ENCODE results near the gene UCN3.
"Not testable (repeated sequence)": the region's sequence is repeated elsewhere in the genome, so short reads cannot be mapped to it uniquely, and the experiment has no call there.

UCN3 gene

DNA sequence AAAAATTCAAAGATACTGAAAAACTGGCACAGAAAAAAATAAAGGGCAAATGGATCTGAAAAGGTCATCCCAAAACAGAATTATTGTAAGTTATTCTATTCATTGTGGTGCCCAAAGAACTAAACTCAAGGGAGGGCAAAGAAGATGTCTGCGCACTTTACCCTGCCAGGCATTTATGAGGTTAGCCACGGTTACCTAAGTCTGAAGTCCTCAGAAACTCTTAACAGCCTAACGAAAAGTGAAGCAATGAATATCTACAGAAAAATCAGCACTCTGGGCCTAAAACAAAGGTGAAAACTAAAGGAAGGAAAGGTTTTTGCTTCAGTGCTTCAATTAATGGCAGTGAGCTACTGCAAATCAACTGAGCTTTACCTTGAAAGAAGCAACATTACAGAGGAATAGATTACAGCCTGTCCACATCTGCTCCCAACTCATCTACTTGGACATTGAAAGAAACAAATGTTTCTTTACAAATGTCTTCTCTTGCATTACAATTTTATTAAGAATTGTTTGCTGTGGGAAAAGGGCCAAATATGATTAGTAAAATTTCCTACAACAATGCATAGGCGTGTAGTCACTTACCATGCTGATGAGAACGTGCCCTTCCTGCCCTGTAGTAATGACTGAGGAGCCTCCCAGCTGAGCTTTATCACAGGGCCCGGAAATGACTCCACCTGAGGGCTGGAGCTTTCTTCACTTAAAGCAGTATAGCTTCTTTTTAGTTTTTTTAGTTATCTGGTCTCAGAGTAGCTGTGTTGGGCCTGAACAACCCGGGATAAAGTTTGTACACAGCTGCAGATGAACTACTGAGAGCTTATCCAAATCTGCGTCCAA lies 39.7 kb downstream of the UCN3 start, which contains the start of gene TUBAL3:
Gene TUBAL3 (minus strand): TSS at position 621 of the 834 bp plus-strand sequence. CDS start 36 bp downstream, at position 585.
- Mint-ChIP-seq H3K4me3 (no peak within 1 kb of the TSS), H3K36me3 (ENCODE audit: low read depth) (no peaks in the 10 kb centered on the region), H3K4me1 (ENCODE audit: low read depth) (no peaks in the 10 kb centered on the region), H3K9me3 (peaks cover 2% of the 10 kb centered on the region), H3K27me3 (ENCODE audit: low read depth) (peaks cover 34% of the 10 kb centered on the region), H3K27ac (no peak within 1 kb of the TSS)
- DNase-seq (ENCODE audit: low spot score): no peak

DNA sequence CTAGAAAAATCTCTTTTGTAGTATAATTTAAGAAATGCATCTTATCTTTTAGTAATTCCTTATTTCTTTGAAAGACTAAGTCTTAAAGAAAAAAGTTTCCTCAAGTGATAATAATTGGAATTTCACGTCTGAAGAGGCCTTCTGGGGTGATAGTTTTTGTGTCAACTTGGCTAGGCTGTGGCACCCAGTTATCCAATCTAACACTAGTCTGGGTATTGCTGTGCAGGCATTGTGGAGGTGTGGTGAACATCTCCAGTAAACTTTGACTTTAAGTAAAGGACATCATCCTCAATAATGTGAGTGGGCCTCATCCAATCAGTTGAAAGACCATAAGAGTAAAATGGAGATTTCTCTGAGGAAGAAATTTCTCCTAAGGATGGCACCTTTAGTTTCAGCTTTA lies 42.2 kb downstream of the UCN3 start:
- no peak overlapping the region for H3K27ac Mint-ChIP-seq
- no peak for DNase-seq (ENCODE audit: low spot score)
- H3K36me3 Mint-ChIP-seq (ENCODE audit: low read depth): no peaks in the 10 kb centered on the region
- no peaks in the 10 kb centered on the region for H3K4me1 Mint-ChIP-seq (ENCODE audit: low read depth)
- H3K9me3 Mint-ChIP-seq: peaks cover 9% of the 10 kb centered on the region
- peaks cover 36% of the 10 kb centered on the region for H3K27me3 Mint-ChIP-seq (ENCODE audit: low read depth)
- no peak overlapping the region for H3K4me3 Mint-ChIP-seq

DNA sequence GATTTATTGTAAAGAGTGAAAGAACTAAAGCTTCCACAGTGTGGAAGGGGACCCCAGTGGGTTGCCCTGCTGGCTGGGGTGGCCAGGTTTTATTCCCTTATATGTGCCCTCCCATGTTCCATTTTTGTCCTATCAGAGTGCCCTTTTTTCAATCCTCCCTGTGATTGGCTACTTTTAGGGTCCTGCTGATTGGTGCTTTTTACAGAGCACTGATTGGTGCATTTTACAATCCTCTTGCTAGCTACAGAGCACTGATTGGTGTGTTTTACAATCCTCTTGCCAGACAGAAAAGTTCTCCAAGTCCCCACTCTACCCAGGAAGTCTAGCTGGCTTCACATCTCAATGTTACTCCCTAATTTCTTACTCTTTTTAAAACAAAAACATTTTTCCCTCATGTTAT lies 46.0 kb downstream of the UCN3 start:
- H3K36me3 Mint-ChIP-seq (ENCODE audit: low read depth); H3K27ac Mint-ChIP-seq; H3K9me3 Mint-ChIP-seq; DNase-seq (ENCODE audit: low spot score); H3K4me3 Mint-ChIP-seq; H3K4me1 Mint-ChIP-seq (ENCODE audit: low read depth): not testable (repeated sequence)
- peaks cover 24% of the 10 kb centered on the region for H3K27me3 Mint-ChIP-seq (ENCODE audit: low read depth)

DNA sequence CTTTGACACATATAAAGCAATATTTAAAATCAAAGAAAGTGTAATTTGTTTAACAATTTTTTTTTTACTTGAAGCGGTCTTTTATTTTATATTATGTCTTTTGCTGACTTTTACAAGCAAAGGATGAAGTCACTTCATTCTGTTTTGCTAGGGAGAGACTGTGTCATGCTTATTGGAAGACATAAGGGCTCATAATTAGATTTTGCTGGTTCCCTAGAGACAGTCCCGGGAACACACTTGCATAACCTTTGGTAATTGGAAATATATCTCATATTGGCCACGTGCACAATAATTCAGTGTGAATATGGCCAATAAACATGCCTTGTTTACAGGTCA lies 47.1 kb downstream of the UCN3 start:
- peaks cover 4% of the 10 kb centered on the region for H3K36me3 Mint-ChIP-seq (ENCODE audit: low read depth)
- H3K27ac Mint-ChIP-seq: no peak overlapping the region
- no peak for DNase-seq (ENCODE audit: low spot score)
- peak overlapping the region; percentile 84 for H3K4me3 Mint-ChIP-seq
- H3K27me3 Mint-ChIP-seq (ENCODE audit: low read depth): peaks cover 22% of the 10 kb centered on the region
- H3K4me1 Mint-ChIP-seq (ENCODE audit: low read depth): no peaks in the 10 kb centered on the region
- peaks cover 10% of the 10 kb centered on the region for H3K9me3 Mint-ChIP-seq

DNA sequence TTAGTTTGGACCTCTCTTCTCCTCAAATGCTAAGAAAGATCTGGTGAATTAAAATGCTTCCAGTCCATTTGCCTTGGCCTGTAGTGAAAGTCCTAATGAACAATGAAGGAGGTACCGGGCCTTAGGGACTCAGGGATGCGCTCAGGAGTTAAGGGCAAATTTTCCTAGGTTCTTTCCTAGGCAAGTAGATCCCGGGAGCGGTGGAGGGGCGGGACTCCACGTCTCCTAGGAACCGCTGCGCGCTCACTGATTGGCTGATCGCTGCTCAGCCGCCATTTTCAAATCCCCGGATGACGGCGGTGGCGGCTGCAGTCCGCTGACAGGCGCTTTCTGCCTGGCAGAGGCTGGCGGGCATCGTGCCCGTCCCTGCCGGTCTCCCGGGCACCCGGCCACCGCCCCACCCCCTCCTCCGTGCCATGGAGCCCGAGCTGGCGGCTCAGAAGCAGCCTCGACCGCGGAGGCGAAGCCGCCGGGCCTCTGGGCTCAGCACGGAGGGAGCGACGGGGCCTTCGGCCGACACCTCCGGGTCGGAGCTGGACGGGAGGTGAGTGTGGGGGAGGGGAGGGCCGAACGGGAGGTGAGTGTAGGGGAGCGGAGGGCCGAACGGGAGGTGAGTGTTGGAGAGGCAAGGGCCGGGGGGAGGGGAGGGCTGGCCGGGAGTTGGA lies 47.6 kb downstream of the UCN3 start, which contains the start of gene NET1:
Gene NET1 (plus strand): TSS at position 281 of the 665 bp plus-strand sequence. CDS start 136 bp downstream, at position 417.
- peak; percentile 78 for DNase-seq (ENCODE audit: low spot score)
- Mint-ChIP-seq H3K4me1 (ENCODE audit: low read depth) (no peaks in the 10 kb centered on the region), H3K27me3 (ENCODE audit: low read depth) (peaks cover 22% of the 10 kb centered on the region), H3K36me3 (ENCODE audit: low read depth) (peaks cover 9% of the 10 kb centered on the region), H3K9me3 (peaks cover 15% of the 10 kb centered on the region), H3K27ac (peak within 1 kb of the TSS; percentile 27), H3K4me3 (peak within 1 kb of the TSS; percentile 84)

DNA sequence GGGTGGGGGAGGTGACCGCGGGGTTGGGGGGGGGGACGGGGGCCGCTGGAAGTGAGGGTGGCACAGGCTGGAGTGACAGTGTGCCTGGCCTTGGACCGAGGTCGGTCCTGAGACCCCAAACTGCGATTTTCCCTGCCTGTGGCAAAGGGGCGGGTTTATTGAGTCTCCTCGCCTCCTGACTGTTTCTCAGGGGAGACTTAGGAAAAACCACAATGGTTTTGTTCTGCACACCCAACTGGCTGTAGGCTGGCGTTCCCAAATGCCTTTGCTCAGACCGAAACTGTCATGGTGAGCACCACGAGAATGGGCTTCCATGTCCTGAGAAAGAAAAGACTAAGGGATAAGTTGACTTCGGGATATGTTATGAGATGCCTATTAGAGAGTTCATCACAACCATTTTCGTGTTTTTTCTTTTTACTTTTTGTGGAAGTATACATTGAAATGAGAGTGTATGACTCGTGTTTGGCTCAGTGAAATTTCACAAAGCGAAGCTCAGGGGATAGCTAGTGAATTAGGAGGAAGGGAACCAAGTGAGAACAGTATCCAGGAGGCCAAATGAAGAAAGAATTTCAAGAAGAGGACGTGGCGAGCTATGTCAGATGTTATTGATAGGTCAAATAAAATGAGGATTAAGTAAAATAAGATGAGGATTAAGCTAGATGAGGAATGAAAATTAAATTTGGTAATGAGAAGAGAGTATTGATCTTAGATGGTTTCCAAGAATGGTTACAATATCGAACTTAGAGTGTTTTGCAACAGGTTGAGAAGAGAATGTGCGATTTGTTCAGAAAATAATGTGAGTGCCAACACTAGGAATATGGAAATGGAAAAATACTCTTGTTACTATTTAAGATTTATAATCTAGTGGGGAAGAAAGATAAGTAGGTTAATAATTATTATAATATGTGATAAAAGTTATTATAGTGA lies 48.5 kb downstream of the UCN3 start:
- no peak for DNase-seq (ENCODE audit: low spot score)
- peaks cover 18% of the 10 kb centered on the region for H3K36me3 Mint-ChIP-seq (ENCODE audit: low read depth)
- peaks cover 17% of the 10 kb centered on the region for H3K27me3 Mint-ChIP-seq (ENCODE audit: low read depth)
- H3K4me3 Mint-ChIP-seq: no peak overlapping the region
- no peaks in the 10 kb centered on the region for H3K4me1 Mint-ChIP-seq (ENCODE audit: low read depth)
- no peak overlapping the region for H3K27ac Mint-ChIP-seq
- peaks cover 24% of the 10 kb centered on the region for H3K9me3 Mint-ChIP-seq

DNA sequence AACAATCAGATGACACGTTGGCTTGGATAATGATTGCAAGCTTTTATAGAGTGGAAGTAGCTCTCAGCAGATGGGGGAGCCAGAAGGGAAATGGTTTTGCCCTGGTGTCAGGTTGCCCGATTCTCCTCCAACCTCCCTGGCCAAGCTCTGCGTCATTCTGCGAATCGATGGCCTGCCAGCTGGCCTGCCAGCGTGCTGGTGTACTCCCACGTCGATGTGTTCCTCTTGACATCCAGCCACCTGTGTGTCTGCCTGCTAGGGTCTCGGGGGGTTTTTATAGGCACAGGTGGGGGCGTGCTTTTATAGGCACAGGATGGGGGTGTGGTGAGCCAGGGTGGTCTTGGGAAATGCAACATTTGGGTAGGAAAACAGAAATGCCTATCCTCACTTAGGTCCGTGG lies 52.2 kb downstream of the UCN3 start:
- H3K36me3 Mint-ChIP-seq (ENCODE audit: low read depth): peaks cover 36% of the 10 kb centered on the region
- DNase-seq (ENCODE audit: low spot score): no peak
- H3K27ac Mint-ChIP-seq: no peak overlapping the region
- H3K4me3 Mint-ChIP-seq: no peak overlapping the region
- H3K4me1 Mint-ChIP-seq (ENCODE audit: low read depth): peaks cover 4% of the 10 kb centered on the region
- no peaks in the 10 kb centered on the region for H3K27me3 Mint-ChIP-seq (ENCODE audit: low read depth)
- peaks cover 36% of the 10 kb centered on the region for H3K9me3 Mint-ChIP-seq

DNA sequence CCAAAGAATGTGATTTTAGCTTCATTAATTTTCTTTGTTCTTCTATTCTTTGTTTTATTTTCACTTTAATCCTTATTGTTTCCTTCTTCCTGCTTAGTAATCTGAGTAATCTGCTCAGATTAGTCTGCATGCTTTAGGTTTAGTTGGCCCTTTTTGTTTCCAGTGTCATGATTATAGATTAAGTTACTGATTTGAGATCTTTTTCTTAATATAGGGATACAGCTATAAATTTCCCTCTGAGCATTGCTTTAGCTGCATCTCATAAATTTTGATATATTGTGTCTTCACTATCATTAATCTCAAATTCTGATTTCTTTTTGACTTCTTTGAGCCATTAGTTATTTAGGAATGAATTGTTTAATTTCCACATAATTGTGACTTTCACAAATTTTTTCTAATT lies 53.8 kb downstream of the UCN3 start:
- Mint-ChIP-seq H3K4me3 (no peak overlapping the region), H3K36me3 (ENCODE audit: low read depth) (peaks cover 39% of the 10 kb centered on the region), H3K27ac (no peak overlapping the region), H3K27me3 (ENCODE audit: low read depth) (no peaks in the 10 kb centered on the region), H3K9me3 (peaks cover 36% of the 10 kb centered on the region), H3K4me1 (ENCODE audit: low read depth) (peaks cover 8% of the 10 kb centered on the region)
- DNase-seq (ENCODE audit: low spot score): no peak

DNA sequence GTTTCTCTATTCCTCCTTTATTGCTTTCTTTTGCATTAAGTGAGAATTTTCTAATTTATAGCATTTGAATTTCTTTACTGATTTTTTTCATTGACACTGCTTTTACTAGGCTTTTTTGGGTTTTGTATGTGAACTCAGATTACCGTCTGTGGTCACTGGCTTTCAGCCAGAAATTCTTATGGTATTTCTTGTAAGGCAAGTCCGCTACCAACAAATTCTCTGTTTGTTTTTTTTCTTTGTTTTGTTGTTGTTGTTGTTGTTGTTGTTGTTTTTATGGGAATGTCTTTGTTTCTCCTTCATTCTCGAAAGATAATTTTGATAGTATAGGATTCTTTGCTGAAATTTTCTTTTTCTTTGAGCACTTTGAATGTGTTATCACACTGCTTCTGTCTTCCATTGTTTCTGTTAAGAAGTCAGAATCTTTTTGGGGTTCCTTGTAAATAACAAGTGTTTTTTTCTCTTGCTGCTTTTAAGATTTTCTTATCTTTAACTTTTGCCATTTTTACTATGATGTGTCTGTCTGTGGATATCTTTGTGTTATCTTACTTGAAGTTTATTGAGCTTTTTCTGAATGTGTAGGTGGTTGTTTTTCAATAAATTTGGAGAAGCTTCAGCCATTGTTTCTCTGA lies 54.8 kb downstream of the UCN3 start:
- Mint-ChIP-seq H3K27me3 (ENCODE audit: low read depth) (no peaks in the 10 kb centered on the region), H3K9me3 (peaks cover 36% of the 10 kb centered on the region), H3K4me1 (ENCODE audit: low read depth) (peaks cover 11% of the 10 kb centered on the region), H3K36me3 (ENCODE audit: low read depth) (peaks cover 39% of the 10 kb centered on the region), H3K27ac (no peak overlapping the region), H3K4me3 (no peak overlapping the region)
- no peak for DNase-seq (ENCODE audit: low spot score)

DNA sequence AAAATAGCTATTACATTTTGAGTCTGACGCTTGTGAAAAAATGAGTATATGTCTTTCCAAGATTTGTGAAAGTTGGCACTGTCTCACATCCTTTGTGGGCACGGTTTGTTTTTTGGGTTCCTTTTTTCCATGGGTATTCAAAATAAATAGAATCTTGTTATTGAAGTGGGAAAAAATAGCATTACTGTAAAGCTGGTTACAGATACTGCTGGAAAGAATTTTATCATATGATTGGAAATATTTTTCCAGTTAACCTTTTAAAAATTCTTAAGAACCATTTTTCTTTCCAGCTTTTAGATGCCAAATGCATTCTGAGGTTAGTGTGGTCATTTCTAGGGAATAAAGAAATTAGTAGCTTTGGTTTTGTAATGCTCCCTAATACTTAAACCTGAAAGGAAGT lies 59.0 kb downstream of the UCN3 start:
- Mint-ChIP-seq H3K27me3 (ENCODE audit: low read depth) (no peaks in the 10 kb centered on the region), H3K27ac (no peak overlapping the region), H3K9me3 (peaks cover 17% of the 10 kb centered on the region), H3K4me1 (ENCODE audit: low read depth) (peaks cover 17% of the 10 kb centered on the region), H3K36me3 (ENCODE audit: low read depth) (peaks cover 22% of the 10 kb centered on the region), H3K4me3 (no peak overlapping the region)
- DNase-seq (ENCODE audit: low spot score): no peak

All from T-helper 2 cell treated with Interferon-gamma antibody and Interleukin-4, amounts not matched to agents 5 μg/mL and 100 μg/mL, for 36 hours (primary cell).